ENCODE results near the gene NPB.

DNA sequence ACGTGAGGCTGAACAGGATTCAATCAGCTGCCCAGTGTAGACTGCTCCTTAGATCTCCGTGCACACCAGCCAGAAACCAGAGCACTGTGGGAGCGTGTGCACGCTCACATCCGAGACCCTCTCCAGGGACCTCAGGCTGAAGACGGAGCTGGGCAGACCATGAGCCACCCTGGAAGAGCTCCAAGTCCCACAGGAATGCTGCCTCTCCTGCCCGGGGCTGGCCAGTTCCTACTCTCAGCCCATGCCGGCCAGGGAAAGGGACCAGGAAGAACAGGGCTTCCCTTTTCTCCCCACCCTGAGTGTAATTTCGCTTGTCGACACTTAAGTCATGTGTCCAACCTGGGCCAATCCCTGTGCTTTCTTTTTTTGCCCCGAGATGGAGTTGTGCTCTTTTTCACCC lies 17.5 kb upstream of the NPB start:
- no peak for TF ChIP-seq CTCF (IDR thresholded peaks at IDR 0.05)
- no peak for TF ChIP-seq POLR2A (IDR thresholded peaks at IDR 0.05)
